NCI-H510A treated with DMSO at 0.1 percent for 48 hours (cell line): ENCODE results near the gene MUCL3.
"Not testable (repeated sequence)": the region's sequence is repeated elsewhere in the genome, so short reads cannot be mapped to it uniquely, and the experiment has no call there.

ENCODE experiments used
- DNase-seq: peaks from one replicate; lab custom pipeline; 2025; lab: John Stamatoyannopoulos, UW

MUCL3 gene

DNA sequence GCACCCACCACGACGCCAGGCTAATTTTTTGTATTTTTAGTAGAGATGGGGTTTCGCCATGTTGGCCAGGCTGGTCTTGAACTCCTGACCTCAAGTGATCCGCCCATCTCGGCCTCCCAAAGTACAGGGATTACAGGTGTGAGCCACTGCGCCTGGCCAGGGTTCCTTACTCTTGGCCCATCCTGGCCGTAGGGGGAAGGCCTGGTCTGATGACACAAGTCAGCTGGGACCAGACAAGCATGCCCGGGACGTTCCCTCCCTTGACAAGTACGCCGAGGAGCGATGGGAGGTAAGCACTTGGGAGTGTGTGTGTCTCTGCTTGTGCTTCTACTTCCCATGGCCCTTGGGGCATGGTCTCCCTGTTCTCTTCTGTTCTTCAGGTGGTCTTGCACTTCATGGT lies 30.3 kb upstream of the MUCL3 start:
- DNase-seq = not testable (repeated sequence)

DNA sequence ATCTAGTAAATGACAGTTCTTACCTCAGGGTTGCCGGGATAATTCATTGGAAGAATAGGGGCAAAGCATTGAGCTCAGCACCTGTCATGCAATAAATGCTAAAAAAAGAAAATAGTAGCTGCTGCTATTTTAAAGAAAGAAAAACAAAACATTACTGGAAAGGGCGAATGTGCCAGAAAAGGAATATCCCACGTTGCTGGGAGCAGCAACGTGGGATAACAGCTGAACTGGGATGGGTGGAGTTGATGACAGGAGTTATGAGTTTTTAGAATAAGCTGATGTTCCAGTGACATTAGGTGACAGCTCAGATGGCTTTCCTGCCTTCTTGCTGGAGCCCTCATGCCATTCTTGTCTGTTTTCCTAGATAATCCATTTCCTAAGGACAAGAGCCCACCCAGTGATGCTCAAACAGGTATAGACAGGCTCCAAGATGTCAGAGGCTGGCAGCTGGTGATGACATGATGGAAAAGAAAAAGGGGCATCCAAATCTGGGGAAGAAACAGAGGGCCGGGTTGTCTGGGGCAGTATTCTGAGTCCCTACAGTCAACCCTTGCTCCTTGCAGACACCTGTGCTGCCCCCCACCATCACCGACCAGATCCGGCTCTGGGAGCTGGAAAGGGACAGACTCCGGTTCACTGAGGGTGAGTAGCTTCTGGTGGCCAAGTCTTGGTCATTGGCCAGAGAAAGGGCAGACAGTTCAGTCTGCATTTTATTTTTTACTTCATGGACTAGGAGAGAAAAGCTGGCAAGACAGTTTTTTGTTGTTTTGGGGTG lies 27.8 kb upstream of the MUCL3 start:
- no peak for DNase-seq

DNA sequence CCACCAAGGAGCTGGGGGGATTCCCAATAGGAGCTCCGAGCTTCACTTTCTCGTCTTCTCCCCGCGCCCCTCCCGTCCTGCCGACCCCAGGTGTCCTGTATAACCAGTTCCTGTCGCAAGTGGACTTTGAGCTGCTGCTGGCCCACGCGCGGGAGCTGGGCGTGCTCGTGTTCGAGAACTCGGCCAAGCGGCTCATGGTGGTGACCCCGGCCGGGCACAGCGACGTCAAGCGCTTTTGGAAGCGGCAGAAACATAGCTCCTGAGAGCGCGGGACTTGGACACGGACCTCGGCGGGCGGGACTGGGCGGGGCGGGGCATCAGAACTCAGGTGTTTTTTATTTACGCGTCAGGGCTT lies 27.1 kb upstream of the MUCL3 start:
- no peak for DNase-seq

DNA sequence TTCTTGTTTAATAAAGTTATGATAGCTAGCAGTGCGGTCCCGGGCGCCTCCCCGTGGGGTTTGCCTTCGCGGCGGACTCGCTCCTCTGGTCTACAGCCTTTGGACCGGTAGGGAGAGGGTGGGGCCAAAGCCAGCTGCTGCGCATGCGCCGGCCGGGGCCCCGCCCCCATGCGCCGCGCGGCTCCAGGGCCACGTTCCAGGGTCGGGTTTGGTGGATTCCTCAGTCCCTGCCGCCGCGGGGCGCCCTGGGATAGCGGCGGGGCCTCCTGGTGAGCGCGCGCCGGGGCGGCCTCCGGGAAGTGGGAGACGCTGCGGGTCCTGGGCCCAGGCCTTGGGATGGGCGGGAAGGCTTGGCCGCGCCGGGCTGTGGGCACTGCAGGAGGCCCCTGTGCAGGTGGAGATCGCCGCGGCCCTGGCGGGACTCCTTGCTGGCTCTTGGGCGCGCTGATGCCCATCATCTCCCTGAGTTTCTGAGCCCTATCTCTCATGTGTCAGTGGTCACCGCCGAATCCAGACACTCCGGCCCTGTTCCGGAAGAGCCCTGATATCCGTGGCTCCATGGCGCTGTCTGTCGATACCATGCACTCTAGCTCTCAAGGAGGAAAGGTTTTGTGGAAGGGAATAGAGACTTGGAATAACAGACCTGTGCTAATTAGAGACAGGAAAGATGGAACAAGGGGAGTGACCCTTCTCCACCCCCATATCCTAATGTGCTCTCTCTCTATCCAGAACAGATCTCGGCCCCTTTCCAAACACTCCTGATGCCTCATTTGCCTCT lies 26.5 kb upstream of the MUCL3 start, which contains the start of gene VARS2:
Gene VARS2 (plus strand): TSS at position 163 of the 778 bp plus-strand sequence. CDS start 599 bp downstream, at position 762.
- DNase-seq = peak; percentile 72

DNA sequence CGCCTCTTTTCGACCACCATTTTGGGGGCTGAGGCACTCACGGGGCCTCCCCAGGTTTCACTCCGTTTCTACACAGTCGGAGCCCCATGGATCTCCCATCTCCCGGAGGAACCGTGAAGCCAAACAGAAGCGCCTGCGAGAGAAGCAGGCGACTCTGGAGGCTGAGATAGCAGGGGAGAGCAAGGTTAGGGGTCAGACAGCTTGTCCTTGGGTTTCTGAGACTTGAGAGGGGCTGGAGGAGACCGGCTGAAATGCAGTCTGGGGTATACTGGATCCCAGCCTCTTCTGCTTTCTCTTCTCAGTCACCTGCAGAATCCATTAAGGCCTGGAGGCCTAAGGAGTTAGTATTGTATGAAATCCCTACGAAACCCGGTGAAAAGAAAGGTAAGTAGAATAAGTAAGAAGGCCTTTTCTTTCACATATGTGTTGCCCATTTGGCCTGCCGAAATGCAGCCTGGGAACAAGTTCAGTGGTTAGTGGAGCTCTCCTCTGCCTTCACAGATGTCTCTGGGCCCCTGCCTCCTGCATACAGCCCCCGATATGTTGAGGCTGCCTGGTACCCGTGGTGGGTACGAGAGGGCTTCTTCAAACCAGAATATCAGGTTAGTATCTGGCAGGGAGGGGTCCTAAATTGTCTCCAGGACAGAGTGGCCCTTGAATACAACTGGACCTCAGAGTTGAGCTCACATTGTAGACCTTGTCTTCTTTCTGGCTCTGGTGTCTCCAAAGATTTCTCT lies 25.8 kb upstream of the MUCL3 start:
- no peak for DNase-seq

DNA sequence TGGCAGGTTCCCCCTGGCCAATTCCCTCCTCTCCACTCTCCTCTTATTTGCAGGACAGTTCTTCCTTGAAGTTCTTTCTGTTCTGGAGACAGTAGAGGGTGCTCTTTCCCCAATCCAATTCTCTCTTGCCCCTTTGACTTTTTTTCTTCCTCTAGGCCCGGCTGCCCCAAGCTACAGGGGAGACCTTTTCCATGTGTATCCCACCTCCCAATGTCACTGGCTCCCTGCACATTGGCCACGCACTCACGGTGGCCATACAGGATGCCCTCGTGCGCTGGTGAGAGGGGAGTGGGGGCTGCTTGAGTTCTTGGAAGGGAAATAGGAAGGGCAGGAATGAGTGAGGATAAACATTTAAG lies 25.2 kb upstream of the MUCL3 start:
- DNase-seq = peak; percentile 7

DNA sequence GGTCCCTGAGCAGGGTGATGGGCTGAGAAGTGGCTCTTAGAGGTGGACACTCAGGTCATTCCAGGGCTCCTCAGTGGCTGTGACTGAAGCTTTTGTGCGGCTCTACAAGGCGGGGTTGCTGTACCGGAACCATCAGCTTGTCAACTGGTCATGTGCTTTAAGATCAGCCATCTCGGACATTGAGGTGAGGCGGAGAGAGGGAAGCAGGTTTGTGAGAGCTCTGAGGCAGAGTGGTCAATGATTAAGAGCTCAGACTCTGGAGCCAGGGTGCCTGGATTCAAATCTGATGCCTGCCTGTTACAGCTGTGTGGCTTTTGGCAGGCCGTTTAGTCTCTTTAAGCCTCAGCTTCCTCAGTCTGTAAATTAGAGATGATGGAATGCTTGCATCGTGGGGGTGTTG lies 23.7 kb upstream of the MUCL3 start:
- no peak for DNase-seq

DNA sequence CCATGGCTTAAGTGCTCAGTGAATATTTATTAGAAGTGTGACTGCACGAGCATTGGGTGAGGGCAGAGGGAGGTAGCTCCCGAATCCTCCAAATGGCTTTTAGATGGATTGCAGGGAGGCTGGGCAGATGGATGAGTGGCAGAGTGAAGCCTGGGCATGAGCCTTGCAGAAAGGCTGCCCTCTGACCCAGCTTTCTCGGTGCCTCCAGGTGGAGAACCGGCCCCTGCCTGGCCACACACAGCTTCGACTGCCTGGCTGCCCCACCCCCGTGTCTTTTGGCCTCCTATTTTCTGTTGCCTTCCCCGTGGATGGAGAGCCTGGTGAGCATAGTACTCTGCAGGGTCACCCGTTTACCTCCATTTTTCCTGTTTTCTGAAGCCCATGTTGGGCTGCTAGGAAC lies 23.3 kb upstream of the MUCL3 start:
- DNase-seq = no peak

DNA sequence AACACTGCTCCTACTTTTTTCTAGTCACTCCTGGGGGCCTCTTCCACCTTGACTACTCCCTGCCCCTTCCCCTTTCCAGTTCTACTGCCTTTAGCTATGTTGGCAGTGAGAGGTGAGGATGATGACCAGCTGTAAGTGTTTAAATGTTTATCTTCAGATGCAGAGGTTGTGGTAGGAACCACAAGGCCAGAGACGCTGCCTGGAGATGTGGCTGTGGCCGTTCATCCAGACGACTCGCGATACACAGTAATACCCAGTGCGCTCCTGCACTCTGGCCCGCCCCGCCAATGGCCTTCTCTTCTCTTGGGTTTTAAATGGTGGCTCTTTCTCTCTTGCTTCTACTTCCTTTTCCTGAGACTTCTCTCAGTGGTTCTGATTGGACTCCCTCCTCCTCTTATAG lies 22.1 kb upstream of the MUCL3 start:
- no peak for DNase-seq

DNA sequence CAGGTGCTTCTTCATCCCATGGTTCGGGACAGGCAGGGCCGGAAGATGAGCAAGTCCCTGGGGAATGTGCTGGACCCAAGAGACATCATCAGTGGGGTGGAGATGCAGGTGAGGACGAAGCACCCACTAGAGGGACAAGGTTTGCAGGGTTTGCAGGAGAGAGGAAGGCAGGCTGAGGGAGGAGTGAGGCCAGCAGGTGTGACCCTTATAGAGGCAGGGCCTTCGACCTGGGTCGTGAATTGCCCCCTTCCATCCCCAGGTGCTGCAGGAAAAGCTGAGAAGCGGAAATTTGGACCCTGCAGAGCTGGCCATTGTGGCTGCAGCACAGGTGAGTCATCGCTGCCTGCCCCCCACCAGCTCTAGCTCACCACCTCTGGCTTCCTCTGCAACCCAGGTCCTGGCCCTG lies 18.3 kb upstream of the MUCL3 start:
- DNase-seq = no peak

DNA sequence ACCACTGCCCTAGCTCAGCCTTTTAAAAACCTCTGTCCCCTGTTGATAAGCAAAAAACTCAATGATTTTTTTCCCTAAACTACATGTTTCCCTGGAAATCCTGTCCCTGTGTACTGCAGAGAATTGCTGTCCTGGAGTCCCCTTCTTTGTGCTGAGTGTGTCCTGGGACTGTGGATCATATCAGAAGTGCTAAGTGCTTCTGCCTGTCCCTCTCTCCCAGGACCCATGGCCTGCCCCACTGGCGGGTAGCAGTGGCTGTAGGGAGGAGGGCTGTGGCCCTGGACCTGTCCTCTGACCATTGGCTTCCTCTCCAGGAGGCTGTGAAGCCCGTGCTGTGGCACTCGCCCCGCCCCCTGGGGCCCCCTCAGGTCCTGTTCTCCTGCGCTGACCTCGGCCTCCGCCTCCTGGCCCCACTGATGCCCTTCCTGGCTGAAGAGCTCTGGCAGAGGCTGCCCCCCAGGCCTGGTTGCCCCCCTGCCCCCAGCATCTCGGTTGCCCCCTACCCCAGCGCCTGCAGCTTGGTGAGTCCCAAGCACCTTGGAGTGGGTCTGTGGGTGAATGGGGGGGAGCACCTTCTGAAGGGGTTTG lies 16.6 kb upstream of the MUCL3 start:
- not testable (repeated sequence) for DNase-seq

DNA sequence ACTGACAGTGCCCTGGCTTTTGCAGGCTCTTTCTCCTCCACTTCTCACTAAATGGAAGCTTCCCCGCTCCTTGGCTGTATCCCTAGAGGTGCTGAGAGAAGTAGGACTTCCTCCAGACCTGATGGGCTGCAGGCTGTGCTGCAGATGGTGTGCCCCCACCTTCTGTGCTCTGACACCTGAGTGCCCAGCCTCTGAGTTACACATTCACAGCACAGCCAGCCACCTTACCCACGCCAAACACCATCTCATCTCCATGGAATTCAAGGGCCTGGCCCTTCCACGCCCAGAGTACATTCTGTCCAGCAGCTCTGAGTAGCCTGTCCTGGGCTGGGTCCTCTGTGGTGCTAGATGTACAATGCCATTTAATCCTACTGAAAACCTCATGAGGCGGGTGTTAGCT lies 14.1 kb upstream of the MUCL3 start:
- DNase-seq = no peak

DNA sequence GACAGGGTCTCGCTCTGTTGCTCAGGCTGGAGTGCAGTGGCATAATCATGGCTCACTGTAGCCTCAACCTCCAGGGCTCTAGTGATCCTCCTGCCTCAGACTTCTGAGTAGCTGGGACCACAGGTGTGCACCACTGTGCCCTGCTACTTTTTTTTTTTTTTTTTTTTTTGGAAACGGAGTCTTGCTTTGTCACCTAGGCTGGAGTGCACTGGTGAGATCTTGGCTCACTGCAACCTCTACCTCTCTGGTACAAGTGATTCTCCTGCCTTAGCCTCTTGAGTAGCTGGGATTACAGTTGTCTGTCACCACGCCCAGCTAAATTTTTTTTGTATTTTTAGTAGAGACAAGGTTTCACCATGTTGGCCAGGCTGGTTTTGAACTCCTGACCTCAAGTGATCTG lies 13.7 kb upstream of the MUCL3 start:
- DNase-seq = not testable (repeated sequence)

DNA sequence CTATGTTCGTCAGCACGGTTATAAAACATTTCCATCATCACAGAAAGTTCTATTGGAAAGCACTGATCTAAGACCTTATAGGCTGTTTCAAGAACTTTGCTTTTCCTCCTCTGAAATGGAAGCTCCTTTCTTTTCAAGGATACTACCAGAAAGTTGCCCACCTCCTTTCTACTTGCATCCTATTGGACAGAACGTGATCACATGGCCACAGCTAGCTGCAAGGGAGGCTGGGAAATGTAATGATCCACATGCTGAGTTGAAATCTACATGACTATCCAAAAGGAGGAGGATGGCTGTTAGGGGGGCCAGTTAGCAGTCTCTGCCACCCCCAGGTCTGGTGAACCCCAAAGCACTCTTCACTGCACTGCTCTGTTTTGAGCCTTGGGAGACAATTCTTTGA lies 12.1 kb upstream of the MUCL3 start:
- DNase-seq = no peak

DNA sequence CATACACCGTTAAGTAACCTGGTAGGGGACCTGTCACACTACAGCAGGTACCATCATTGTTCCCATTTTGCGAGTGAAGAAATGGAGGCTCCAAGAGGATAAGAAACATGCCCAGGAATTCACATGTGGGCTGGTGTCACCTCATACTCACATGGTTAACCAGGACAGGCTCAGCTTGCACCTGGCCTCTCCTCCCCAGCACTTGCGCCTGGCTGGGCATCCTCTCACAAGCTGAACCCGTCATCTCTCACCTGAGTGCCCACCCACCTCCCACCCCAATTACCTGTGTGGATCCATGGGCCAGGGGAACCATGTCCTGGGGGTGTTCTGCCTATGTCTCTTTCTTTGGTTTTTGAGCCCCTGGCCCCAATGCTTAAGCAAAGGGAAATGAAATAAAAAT lies 10.3 kb upstream of the MUCL3 start:
- no peak for DNase-seq

DNA sequence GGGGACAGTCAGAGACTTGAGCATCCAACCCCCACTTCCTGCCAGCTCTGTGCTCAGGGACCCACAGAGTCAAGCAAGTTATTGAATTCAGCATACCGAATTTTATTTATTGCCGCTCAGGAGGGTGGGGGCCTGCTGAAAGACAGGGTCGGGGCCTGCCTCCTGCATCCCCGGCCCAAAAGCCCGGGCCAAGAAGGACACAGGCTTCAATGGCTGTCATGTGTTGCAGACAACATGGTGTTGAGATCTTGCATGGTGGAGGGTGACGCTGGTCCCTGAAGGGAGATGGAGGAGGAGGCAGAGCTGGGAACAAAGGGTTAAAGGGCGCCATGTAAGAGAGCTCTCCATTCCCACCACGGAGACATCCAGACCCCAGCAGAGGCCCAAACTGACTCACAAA lies 9.5 kb upstream of the MUCL3 start:
- no peak for DNase-seq

DNA sequence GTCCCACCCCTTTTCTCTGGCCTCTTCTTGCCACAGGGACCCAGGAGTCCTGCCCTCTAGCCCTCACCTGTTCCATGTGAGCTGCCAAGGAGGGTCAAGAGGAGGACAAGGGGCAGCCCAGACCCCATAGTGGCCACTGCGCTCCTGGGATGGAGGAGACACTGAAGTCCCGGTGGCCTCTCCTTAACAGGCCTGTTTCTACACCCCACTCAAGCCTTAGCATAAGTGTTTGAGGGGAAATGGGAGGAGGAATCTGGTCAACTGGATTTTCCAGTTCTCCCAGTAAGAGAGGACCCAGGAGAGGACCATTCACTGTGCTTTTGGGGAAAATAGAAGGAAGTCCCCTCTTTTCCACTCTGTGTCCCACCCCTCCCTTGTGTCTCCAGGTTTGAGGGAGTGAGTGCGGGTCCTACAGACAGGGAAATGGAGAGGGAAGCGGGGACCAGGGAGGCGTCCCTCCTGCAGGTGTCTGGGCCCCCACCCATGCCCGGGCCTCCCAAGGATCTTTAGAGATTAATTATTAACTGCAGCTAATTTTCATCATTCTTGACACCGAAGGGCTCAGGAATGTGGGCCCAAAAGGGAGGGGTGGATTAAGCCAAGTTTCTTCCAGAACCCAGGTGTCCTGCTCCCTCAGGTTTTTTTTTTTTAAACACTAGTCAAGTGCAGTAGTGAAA lies 8.7 kb upstream of the MUCL3 start, which contains the start of gene SFTA2:
Gene SFTA2 (minus strand): TSS at position 202 of the 677 bp plus-strand sequence. CDS start 74 bp downstream, at position 128.
- DNase-seq = no peak

DNA sequence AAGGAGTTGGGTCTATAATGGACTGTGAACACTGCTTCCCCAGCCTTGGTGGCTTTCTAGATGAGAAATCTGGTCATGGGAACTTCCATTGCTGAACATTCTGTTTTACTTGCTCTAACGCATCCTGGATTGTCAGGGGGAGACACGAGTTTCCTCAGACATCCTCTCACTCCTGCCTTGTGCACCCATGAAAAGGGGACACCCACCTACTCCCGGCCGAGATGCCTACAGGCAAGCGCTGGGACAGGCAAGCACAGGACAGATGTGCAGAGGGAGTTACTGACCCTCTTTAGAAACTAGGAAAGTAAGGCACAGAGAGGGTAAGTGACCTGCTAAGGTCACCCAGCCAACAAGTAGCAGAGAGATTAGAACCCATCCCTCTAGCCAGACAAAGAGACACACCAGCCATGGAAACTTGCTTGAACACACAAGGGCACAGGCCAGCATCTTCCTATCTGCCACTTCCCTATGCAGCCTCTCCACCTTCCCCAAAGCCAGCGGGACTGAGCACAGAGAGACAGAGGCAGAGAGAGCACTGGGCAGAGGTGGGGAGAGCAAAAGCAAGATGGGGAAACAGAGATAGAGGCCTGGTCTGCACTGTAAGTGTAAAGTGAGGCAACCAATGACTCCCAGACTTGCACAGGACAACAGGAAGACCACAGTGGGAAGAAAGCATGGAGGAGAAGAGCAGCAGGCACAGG lies 8.0 kb upstream of the MUCL3 start:
- DNase-seq = no peak

DNA sequence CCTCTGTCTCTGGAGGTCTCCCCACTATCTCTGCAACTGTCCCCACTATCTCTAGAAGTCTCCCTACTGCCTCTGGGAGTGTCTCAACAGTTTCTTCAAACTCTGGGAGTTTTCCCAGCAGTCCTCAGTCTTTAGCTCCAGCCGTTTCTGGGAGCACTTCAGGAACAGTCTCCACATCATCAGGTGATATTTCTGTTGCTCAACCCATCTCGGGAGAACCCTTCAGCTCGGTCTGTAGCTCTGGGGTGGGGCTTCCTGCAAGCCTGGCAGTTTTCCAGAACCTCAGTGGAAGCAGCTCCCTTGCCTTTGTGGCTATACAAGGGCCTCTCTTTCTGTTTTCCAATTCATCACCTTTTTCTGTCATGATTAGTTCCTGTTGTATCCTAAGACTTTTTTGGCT lies 5.8 kb upstream of the MUCL3 start:
- no peak for DNase-seq

DNA sequence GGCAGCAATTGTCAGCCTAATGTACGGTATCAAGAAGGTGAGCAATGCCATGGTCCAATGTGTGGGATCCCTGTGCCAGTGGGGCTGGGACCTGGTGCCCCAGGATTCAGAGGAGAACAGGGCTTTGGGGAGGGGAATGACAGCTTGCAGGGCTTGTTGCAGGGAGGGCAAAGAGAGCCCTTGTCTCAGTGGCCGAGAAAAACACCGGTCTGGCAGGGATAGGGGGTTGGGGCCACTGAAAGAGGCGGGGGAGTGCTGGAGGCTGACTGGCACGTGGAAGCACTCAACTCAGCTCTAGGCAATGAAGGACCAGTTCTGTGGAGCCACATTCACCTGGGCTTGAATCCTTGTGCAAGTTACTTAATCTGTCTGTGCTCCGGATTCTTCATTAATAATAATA lies 3.5 kb upstream of the MUCL3 start:
- no peak for DNase-seq

DNA sequence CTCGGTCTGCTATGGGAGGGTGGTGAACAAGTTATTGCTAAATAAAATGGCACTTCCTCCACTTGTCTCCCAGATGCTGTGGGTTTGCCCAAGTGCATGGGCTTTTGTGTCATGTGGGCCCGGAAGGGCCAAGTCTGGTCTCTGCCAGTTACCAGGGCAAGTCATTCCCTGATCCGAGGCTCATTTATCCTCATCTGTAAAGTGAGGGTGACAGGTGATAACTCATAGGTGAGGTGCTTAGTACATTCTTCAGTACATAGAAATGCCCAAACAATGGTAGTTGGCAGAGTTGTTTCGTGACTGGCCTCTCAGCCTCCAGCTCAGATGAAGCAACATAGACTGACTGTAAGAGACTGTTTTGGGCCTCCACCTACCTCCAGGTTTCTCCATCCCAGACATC lies 2.0 kb upstream of the MUCL3 start:
- DNase-seq = no peak
